ENCODE measurements around the gene LAMC1.
A peak's percentile ranks its signal among the peaks of the same experiment; 100 is the strongest.

The LAMC1 gene

GRCh38 chr1:183080406-183080805 is 57.2 kb downstream of the LAMC1 start:
- DNase-seq = peak; percentile 21

GRCh38 chr1:183081402-183082120 is 58.3 kb downstream of the LAMC1 start:
- no peak for DNase-seq

- DNase-seq = peak; percentile 10
These were observed 59.4 kb downstream of the LAMC1 start for GRCh38 chr1:183082650-183083049.

GRCh38 chr1:183087001-183087400 is 63.8 kb downstream of the LAMC1 start:
- no peak for DNase-seq

GRCh38 chr1:183089025-183089639 is 65.9 kb downstream of the LAMC1 start:
- no peak for DNase-seq

GRCh38 chr1:183090391-183091006 is 67.3 kb downstream of the LAMC1 start:
- peak; percentile 52 for DNase-seq

GRCh38 chr1:183091181-183091580 is 68.0 kb downstream of the LAMC1 start:
- no peak for DNase-seq

GRCh38 chr1:183092350-183092749 is 69.1 kb downstream of the LAMC1 start:
- no peak for DNase-seq

- DNase-seq = no peak
These were observed 69.9 kb downstream of the LAMC1 start for GRCh38 chr1:183093066-183093668.

GRCh38 chr1:183093786-183094298 is 70.6 kb downstream of the LAMC1 start:
- no peak for DNase-seq

- no peak for DNase-seq
These were observed 71.1 kb downstream of the LAMC1 start for GRCh38 chr1:183094351-183094750.

- no peak for DNase-seq
These were observed 73.1 kb downstream of the LAMC1 start for GRCh38 chr1:183096351-183096750.

- no peak for DNase-seq
These were observed 73.7 kb downstream of the LAMC1 start for GRCh38 chr1:183096894-183097293.

- no peak for DNase-seq
These were observed 74.3 kb downstream of the LAMC1 start for GRCh38 chr1:183097438-183098051.

- no peak for DNase-seq
These were observed 75.1 kb downstream of the LAMC1 start for GRCh38 chr1:183098317-183098716.

- no peak for DNase-seq
These were observed 77.2 kb downstream of the LAMC1 start for GRCh38 chr1:183100361-183100974.

GRCh38 chr1:183101081-183101480 is 77.9 kb downstream of the LAMC1 start:
- DNase-seq = no peak

GRCh38 chr1:183101841-183102276 is 78.6 kb downstream of the LAMC1 start:
- DNase-seq = no peak

GRCh38 chr1:183103147-183103546 is 79.9 kb downstream of the LAMC1 start:
- DNase-seq = no peak

- no peak for DNase-seq
These were observed 80.4 kb downstream of the LAMC1 start for GRCh38 chr1:183103577-183103976.

GRCh38 chr1:183105449-183105848 is 82.2 kb downstream of the LAMC1 start:
- DNase-seq = no peak

GRCh38 chr1:183106166-183106565 is 82.9 kb downstream of the LAMC1 start:
- no peak for DNase-seq

GRCh38 chr1:183106746-183107145 is 83.5 kb downstream of the LAMC1 start:
- DNase-seq = no peak

Data from NCI-H82 (cell line).